Neutrophil (primary cell): ENCODE data around the gene CD248.

Experiments used
- H3K27ac ChIP-seq: fragments of 200-600 bp; sonication (generic); 2 replicates; pipeline ENCODE4 v1.5.1; 2016; ENCODE audit warnings: mild to moderate bottlenecking, moderate library complexity
- H3K27me3 ChIP-seq: fragments of 200-600 bp; sonication (generic); 2 replicates; pipeline ENCODE4 v1.6.0; 2016; ENCODE audit warnings: mild to moderate bottlenecking
- H3K36me3 ChIP-seq: fragments of 200-600 bp; sonication (generic); 2 replicates; pipeline ENCODE4 v1.5.1; 2017
- H3K4me1 ChIP-seq, 2 experiments: fragments of 200-600 bp in 1 of 2; sonication (generic) in 1 of 2; 1 replicate in 1 of 2; 2 replicates in 1 of 2; pipeline versions ENCODE4 v1.5.1 to v1.6.1; 2013 to 2016; ENCODE audit warnings: low read depth in 1 of 2, low read length in 1 of 2, mild to moderate bottlenecking in 1 of 2, moderate library complexity in 1 of 2; ENCODE audit not compliant: control insufficient read depth in 1 of 2, insufficient read depth in 1 of 2
- H3K4me3 ChIP-seq, 2 experiments: fragments of 200-600 bp in 1 of 2; sonication (generic) in 1 of 2; 1 replicate in 1 of 2; 2 replicates in 1 of 2; pipeline ENCODE4 v1.5.1; 2013 to 2016; ENCODE audit warnings: low read depth in 1 of 2, low read length in 1 of 2, mild to moderate bottlenecking in 1 of 2, moderate library complexity in 1 of 2
- H3K9me3 ChIP-seq: fragments of 200-600 bp; sonication (generic); 2 replicates; pipeline ENCODE4 v1.5.1; 2016
- CTCF ChIP-seq: fragments of 200-600 bp; sonication (generic); IDR thresholded peaks from 2 replicates; pipeline ENCODE4 v1.5.1; 2016; ENCODE audit warnings: antibody characterized with exemption

Gene CD248

DNA sequence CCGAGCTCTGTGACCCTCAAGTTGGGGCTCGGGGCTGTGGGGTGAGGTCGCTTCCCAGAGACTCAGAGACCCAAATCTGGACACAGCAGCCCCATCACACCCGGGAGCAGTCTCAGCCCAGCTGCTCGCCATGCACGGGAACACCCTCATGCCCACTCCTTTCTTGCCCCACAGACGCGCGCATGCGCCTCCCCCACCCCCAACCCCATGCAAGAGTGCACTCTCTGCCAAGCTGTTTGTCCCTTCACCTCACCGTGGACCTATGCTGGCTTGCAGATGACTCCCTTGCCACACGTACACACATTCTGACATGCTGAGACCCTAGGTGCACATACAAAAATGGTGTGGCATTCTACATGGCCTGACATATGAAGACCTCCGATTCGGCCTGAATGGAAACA is 478 bp upstream of the CD248 start:
- Histone ChIP-seq H3K27ac (no peak overlapping the region), H3K4me3 (no peak overlapping the region), H3K27me3 (peaks cover 53% of the 10 kb centered on the region), H3K9me3 (no peaks in the 10 kb centered on the region), H3K36me3 (no peaks in the 10 kb centered on the region), H3K4me1 (peaks cover 23 to 24% of the 10 kb centered on the region in 2 experiments)
- no peak for TF ChIP-seq CTCF

DNA sequence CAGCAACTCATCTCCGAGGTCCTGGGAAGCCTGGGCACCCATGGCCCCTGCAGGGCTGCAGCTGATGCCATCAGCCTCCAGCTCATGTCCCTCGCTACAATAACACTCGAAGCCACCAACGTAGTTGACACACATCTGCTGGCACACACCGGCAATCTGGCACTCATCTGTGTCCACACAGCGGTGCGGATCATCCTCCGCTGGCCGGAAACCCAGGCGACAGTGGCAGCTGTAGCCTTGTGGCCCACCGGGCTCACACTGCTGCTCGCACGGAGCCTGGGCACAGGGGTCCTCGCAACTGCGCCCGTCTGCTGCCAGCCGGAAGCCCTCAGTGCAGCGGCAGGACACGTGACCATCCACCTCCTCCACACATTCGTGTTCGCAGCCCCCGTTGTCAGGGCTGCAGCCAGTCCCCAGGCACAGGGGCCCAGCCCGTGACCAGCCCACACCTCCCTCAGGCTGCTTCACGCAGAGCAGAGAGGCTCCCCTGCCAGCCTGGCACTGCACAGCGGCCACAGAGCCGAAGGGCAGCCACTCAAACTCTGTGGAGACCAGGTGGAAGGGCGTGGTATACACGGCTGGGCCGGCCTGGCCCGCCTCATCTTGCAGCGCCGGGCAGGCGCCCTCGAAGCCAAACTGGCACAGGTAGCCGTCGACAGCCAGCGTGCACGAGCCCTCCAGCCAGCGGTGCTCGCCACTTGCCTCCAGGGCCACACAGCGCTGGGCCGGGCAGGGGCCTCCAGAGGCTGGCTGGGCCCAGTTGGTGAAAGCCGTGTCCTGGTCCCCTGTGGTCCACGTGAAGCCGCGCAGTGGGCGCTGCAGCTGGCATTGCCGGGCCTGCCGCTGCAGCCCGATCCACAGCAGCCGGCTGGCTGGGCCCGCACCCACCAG is 678 bp downstream of the CD248 start:
- Histone ChIP-seq H3K27me3 (peaks cover 61% of the 10 kb centered on the region), H3K4me3 (no peak overlapping the region), H3K36me3 (no peaks in the 10 kb centered on the region), H3K9me3 (no peaks in the 10 kb centered on the region), H3K27ac (no peak overlapping the region), H3K4me1 (peaks cover 31 to 35% of the 10 kb centered on the region in 2 experiments)
- TF ChIP-seq CTCF: no peak

- Histone ChIP-seq H3K4me1 (peaks cover 31 to 35% of the 10 kb centered on the region in 2 experiments), H3K27ac (no peak overlapping the region), H3K9me3 (no peaks in the 10 kb centered on the region), H3K27me3 (peaks cover 68% of the 10 kb centered on the region), H3K36me3 (no peaks in the 10 kb centered on the region), H3K4me3 (no peak overlapping the region)
- no peak for TF ChIP-seq CTCF
Observed at GRCh38 chr11:66315498-66315885, 1.4 kb downstream of the CD248 start.

DNA sequence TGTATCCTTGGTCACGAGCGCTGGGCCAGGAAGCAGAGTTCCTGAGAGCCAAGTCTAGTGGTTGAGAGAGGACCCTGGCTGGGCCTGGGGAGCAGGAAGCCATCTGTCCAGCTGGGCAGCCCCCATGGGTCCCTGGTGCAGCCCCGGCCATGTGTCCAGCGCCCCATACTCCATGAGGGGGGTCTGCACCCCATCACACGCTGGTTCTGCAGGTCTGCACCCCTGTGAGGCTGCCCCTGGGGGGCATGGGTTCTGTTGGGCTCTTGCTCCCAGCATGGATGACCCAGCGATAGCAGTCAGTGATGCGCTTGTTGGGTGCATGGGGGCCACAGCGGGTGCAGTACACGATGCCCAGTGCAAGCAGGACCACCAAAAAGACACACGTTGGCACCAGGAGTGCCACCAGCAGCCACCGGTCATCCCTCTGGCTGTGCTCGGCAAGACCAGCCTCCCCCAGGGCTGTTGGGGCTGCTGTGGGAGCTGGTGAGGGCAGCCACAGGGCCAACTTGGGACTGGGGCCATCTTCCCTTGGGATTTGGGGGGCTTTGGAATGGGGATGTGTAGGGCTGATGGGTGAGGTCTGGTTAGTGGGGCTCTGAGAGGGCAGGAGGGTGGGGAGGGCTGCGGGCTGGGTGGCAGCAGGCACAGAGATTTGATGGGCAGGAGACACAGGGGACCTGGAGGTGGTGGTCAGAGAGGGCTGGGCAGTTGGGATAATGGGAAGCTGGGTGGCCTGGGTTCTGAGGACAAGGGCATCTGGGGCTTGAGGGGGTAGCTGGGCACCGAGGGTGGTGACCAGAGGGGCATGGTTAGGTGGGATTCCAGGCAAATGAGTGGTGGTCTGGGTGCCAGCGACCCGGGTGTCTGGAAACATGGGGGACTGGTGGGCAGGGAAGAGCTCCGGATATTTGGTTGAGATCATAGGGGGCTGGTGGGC is 2.0 kb downstream of the CD248 start:
- Histone ChIP-seq H3K4me1 (peaks cover 31 to 35% of the 10 kb centered on the region in 2 experiments), H3K27ac (no peak overlapping the region), H3K4me3 (no peak overlapping the region), H3K27me3 (peaks cover 74% of the 10 kb centered on the region), H3K36me3 (no peaks in the 10 kb centered on the region), H3K9me3 (no peaks in the 10 kb centered on the region)
- TF ChIP-seq CTCF: no peak

DNA sequence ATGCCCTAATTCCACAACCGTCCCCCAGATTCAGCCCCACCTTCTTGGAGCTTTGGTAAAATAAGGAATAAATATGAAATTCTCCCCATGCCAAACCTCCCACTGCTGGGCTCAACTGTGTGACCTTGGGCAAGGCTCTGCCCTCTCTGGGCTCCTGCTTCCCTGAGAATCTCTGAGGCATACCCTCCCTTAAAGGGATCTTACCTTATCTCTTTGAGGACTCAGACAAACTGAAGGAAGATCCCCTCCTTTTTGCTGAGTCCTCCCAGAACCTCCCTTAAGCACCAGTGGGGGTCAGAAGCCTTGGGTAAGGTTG is 2.7 kb downstream of the CD248 start:
- TF ChIP-seq CTCF: no peak
- no peak overlapping the region for H3K4me3 ChIP-seq
- peaks cover 31 to 35% of the 10 kb centered on the region in 2 experiments for H3K4me1 ChIP-seq
- H3K27ac ChIP-seq: no peak overlapping the region
- H3K36me3 ChIP-seq: no peaks in the 10 kb centered on the region
- no peaks in the 10 kb centered on the region for H3K9me3 ChIP-seq
- H3K27me3 ChIP-seq: peaks cover 81% of the 10 kb centered on the region
